ENCODE measurements around the gene ARFGEF2.

ARFGEF2 gene

DNA sequence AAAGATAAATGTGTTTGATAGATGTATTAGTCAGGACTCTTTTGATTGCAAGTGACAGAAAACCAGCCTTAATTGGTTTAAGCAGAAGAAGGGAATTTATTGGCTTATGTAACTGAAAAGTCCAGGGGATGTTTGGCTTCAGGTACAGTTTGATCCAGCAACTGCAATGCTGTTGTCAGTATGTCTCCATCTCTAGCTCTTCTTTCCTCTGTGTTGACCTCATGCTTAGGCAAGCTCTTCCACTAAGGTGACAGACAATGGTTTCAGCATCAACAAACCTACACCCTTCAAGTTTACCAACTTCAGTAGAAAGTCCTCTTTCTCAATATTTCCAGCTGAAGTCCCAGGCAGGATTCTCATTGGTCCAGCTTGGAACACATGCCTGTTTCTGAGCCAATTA, 28.1 kb upstream of the ARFGEF2 start:
- H3K27ac ChIP-seq (ENCODE audit: low read length): no peak overlapping the region
- H3K36me3 ChIP-seq (ENCODE audit: insufficient read depth, low read length): no peaks in the 10 kb centered on the region
- DNase-seq (no peak), ATAC-seq (ENCODE audit: insufficient read depth, low read depth) (no peak)
- H3K4me2 ChIP-seq (ENCODE audit: insufficient read depth, low read length): no peak overlapping the region
- H2AFZ ChIP-seq (ENCODE audit: low read depth, low read length): no peak overlapping the region
- TF ChIP-seq, protein P1, sequence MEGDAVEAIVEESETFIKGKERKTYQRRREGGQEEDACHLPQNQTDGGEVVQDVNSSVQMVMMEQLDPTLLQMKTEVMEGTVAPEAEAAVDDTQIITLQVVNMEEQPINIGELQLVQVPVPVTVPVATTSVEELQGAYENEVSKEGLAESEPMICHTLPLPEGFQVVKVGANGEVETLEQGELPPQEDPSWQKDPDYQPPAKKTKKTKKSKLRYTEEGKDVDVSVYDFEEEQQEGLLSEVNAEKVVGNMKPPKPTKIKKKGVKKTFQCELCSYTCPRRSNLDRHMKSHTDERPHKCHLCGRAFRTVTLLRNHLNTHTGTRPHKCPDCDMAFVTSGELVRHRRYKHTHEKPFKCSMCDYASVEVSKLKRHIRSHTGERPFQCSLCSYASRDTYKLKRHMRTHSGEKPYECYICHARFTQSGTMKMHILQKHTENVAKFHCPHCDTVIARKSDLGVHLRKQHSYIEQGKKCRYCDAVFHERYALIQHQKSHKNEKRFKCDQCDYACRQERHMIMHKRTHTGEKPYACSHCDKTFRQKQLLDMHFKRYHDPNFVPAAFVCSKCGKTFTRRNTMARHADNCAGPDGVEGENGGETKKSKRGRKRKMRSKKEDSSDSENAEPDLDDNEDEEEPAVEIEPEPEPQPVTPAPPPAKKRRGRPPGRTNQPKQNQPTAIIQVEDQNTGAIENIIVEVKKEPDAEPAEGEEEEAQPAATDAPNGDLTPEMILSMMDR (IDR thresholded peaks at IDR 0.05; ENCODE audit: borderline replicate concordance, extremely low read depth, low read length, poor library complexity, severe bottlenecking): no peak
- H3K9ac ChIP-seq (ENCODE audit: low read depth, low read length): no peak overlapping the region
- no peaks in the 10 kb centered on the region for H3K79me2 ChIP-seq (ENCODE audit: insufficient read depth, low read length)
- H3K4me3 ChIP-seq (ENCODE audit: low read depth in 1 of 2, low read length in 2 of 2): no peak overlapping the region
- H4K20me1 ChIP-seq (ENCODE audit: insufficient read depth, low read length): no peaks in the 10 kb centered on the region
- no peaks in the 10 kb centered on the region for H3K9me3 ChIP-seq (ENCODE audit: insufficient read depth, low read length, severe bottlenecking)
- H3K27me3 ChIP-seq (ENCODE audit: insufficient read depth, low read length, poor library complexity): no peaks in the 10 kb centered on the region
- H3K4me1 ChIP-seq (ENCODE audit: insufficient read depth, low read length): no peaks in the 10 kb centered on the region

DNA sequence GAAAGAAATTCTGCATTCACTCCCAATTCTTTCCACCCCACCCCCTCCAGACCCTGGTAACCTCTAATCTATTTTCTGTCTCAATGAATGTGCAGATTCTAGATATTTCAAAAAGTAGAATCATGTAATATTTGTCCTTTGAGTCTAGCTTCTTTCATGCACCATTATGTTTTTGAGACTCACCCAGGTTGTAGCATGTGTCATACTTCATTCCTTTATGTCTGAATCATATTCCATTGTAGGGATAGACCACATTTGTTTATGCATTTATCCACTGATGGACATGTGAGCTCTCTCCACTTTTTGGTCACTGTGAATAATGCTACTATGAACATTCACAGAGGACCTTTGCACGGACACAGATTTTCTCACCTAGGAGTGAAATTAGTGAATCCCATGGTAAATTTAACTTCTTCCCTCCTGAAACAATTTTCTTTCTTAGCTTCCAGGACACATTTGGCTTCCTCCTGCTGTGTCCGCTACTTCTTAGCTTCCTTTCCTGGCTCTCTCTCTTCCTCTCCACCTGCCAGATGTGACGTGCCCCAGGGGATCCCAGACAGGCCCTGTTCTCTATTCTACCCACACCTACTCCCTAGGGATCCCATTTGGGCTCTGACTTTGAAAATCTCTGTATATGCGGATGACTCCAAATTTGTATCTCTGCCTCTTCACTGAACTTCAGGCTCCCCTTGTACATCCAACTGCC, 24.1 kb upstream of the ARFGEF2 start:
- Histone ChIP-seq H3K4me1 (ENCODE audit: insufficient read depth, low read length) (no peaks in the 10 kb centered on the region), H3K9me3 (ENCODE audit: insufficient read depth, low read length, severe bottlenecking) (no peaks in the 10 kb centered on the region), H3K4me2 (ENCODE audit: insufficient read depth, low read length) (no peak overlapping the region), H3K79me2 (ENCODE audit: insufficient read depth, low read length) (no peaks in the 10 kb centered on the region), H3K9ac (ENCODE audit: low read depth, low read length) (no peak overlapping the region), H3K27ac (ENCODE audit: low read length) (no peak overlapping the region), H2AFZ (ENCODE audit: low read depth, low read length) (no peak overlapping the region), H3K36me3 (ENCODE audit: insufficient read depth, low read length) (no peaks in the 10 kb centered on the region), H4K20me1 (ENCODE audit: insufficient read depth, low read length) (no peaks in the 10 kb centered on the region; the same call in 1 of the 2 replicates), H3K27me3 (ENCODE audit: insufficient read depth, low read length, poor library complexity) (peaks cover 10% of the 10 kb centered on the region), H3K4me3 (ENCODE audit: low read depth in 1 of 2, low read length in 2 of 2) (no peak overlapping the region)
- DNase-seq (no peak), ATAC-seq (ENCODE audit: insufficient read depth, low read depth) (no peak)
- no peak for TF ChIP-seq EZH2 (IDR thresholded peaks at IDR 0.05; ENCODE audit: borderline replicate concordance, low read depth, low read length, severe bottlenecking)
- TF ChIP-seq, protein P1 (IDR thresholded peaks at IDR 0.05; ENCODE audit: borderline replicate concordance, extremely low read depth, low read length, poor library complexity, severe bottlenecking): no peak

DNA sequence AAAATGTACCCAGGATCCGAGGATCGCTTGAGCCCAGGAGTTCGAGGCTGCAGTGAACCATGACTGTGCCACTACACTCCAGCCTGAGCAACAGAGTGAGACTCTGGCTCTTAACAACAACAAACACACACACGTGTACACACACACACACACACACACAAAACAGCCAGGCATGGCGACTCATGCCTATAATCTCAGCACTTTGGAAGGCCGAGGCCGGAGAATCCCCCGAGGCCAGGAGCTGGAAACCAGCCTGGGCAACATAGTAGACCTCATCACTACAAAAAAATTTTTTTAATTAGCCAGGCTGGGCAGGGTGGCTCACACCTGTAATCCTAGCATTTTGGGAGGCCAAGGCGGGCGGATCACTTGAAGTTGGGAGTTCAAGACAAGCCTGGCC, 23.3 kb upstream of the ARFGEF2 start:
- ATAC-seq (ENCODE audit: insufficient read depth, low read depth) (no peak), DNase-seq (no peak)
- H3K9ac ChIP-seq (ENCODE audit: low read depth, low read length): no peak overlapping the region
- no peaks in the 10 kb centered on the region for H3K79me2 ChIP-seq (ENCODE audit: insufficient read depth, low read length)
- H3K27ac ChIP-seq (ENCODE audit: low read length): no peak overlapping the region
- H3K4me3 ChIP-seq (ENCODE audit: low read depth in 1 of 2, low read length in 2 of 2): no peak overlapping the region
- H3K9me3 ChIP-seq (ENCODE audit: insufficient read depth, low read length, severe bottlenecking): no peaks in the 10 kb centered on the region
- H2AFZ ChIP-seq (ENCODE audit: low read depth, low read length): no peak overlapping the region
- H3K4me1 ChIP-seq (ENCODE audit: insufficient read depth, low read length): no peaks in the 10 kb centered on the region
- H3K4me2 ChIP-seq (ENCODE audit: insufficient read depth, low read length): no peak overlapping the region
- H3K36me3 ChIP-seq (ENCODE audit: insufficient read depth, low read length): no peaks in the 10 kb centered on the region
- H4K20me1 ChIP-seq (ENCODE audit: insufficient read depth, low read length): no peaks in the 10 kb centered on the region; the same call in 1 of the 2 replicates
- TF ChIP-seq EZH2 (IDR thresholded peaks at IDR 0.05; ENCODE audit: borderline replicate concordance, low read depth, low read length, severe bottlenecking): no peak
- TF ChIP-seq, protein P1 (IDR thresholded peaks at IDR 0.05; ENCODE audit: borderline replicate concordance, extremely low read depth, low read length, poor library complexity, severe bottlenecking): no peak
- peaks cover 10% of the 10 kb centered on the region for H3K27me3 ChIP-seq (ENCODE audit: insufficient read depth, low read length, poor library complexity)
